Measurements from ENCODE around the gene PRKAR1B.

PRKAR1B gene

GRCh38 chr7:583410-584121, 143.5 kb downstream of the PRKAR1B start:
- no peak for DNase-seq (ENCODE audit: low read depth)
- no peaks in the 10 kb centered on the region for H3K4me1 ChIP-seq (ENCODE audit: control insufficient read depth, insufficient read depth, low read length)
- no peaks in the 10 kb centered on the region for H3K9me3 ChIP-seq (ENCODE audit: control insufficient read depth, low read length)
- H3K36me3 ChIP-seq (ENCODE audit: control insufficient read depth, insufficient read depth, low read length, severe bottlenecking): no peaks in the 10 kb centered on the region
- H3K4me3 ChIP-seq (ENCODE audit: low read length): no peak overlapping the region
- H3K9ac ChIP-seq (ENCODE audit: low read length): no peak overlapping the region
- no peaks in the 10 kb centered on the region for H3K27me3 ChIP-seq (replicated peaks; ENCODE audit: control insufficient read depth, insufficient read depth, low read length)

- no peak overlapping the region for H3K9ac ChIP-seq (ENCODE audit: low read length)
- DNase-seq (ENCODE audit: low read depth): no peak
- no peaks in the 10 kb centered on the region for H3K9me3 ChIP-seq (ENCODE audit: control insufficient read depth, low read length)
- H3K4me1 ChIP-seq (ENCODE audit: control insufficient read depth, insufficient read depth, low read length): no peaks in the 10 kb centered on the region
- no peaks in the 10 kb centered on the region for H3K27me3 ChIP-seq (replicated peaks; ENCODE audit: control insufficient read depth, insufficient read depth, low read length)
- H3K36me3 ChIP-seq (ENCODE audit: control insufficient read depth, insufficient read depth, low read length, severe bottlenecking): no peaks in the 10 kb centered on the region
- H3K4me3 ChIP-seq (ENCODE audit: low read length): no peak overlapping the region
These were observed 144.2 kb downstream of the PRKAR1B start for GRCh38 chr7:582931-583330.

DNA sequence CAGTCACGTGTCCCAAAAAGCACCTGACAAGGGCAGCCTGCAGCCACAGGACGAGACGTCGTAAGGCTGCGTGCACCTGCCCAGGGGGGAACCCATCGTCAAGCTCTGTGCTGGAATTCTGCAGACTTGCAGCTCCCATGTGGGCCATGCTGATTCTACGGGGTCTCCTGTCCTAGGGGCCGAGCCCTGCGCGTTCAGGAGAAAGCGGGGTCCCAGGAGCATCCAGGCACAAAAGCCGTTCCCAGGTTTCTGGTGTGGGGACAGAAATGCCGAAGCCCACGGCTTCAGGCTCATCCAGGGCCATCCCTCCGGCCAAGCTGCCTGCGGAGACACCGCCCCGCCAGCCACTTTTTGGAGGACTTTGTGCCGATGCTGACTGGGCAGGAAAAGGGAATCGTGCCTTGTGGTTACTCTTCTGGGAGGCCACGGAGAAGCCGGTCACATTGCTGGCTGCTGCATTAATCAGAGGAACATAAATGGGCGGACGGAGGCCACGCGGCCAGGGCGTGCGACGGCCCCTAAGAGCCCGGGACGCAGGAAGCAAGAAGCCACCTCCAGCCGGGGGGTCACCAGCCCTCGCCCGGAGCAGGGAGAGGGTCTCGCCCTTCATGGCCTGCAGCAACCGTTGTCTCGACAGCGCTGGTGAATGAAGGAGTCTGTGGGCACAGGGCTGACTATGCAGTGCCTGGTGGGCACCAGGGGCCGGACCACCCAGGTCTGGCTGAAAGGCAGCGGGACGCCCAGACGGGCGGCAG, 144.8 kb downstream of the PRKAR1B start:
- Histone ChIP-seq H3K36me3 (ENCODE audit: control insufficient read depth, insufficient read depth, low read length, severe bottlenecking) (no peaks in the 10 kb centered on the region), H3K27me3 (replicated peaks; ENCODE audit: control insufficient read depth, insufficient read depth, low read length) (no peaks in the 10 kb centered on the region), H3K4me1 (ENCODE audit: control insufficient read depth, insufficient read depth, low read length) (no peaks in the 10 kb centered on the region), H3K9ac (ENCODE audit: low read length) (no peak overlapping the region), H3K9me3 (ENCODE audit: control insufficient read depth, low read length) (no peaks in the 10 kb centered on the region), H3K4me3 (ENCODE audit: low read length) (no peak overlapping the region)
- DNase-seq (ENCODE audit: low read depth): no peak

GRCh38 chr7:578386-578785, 148.7 kb downstream of the PRKAR1B start:
- H3K4me1 ChIP-seq (ENCODE audit: control insufficient read depth, insufficient read depth, low read length): no peaks in the 10 kb centered on the region

DNA sequence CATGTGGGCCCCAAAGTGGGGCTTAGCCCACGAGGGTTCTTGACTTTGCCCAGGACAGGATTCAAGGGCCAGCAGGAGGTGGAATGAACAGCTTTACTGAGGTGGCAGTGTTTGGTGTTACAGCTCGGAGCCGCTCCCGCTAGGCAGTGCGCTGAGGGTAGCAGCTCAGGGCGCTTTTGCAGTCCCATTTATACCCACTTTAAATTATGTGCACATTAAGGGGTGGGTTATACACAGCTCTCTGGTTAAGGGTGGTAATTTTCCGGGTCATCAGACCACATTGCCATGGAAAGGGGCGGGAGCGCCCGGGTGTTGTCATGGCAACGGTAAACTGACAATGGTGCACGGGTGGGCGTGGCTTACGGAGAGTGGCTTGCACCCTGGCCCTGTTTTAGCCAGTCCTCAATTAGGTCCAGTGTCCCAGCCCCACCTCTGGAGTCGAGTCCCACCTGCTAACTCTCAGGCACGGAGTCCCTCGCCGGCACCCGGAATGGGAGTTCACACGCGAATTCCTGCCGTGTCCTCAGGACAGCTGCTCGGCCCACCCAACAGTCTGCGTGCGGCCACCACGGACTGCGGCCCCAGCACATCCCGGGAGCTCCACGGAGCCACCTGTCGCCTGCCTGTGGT, 149.2 kb downstream of the PRKAR1B start:
- no peak for DNase-seq (ENCODE audit: low read depth)
- Histone ChIP-seq H3K4me1 (ENCODE audit: control insufficient read depth, insufficient read depth, low read length) (no peaks in the 10 kb centered on the region), H3K9me3 (ENCODE audit: control insufficient read depth, low read length) (no peaks in the 10 kb centered on the region), H3K4me3 (ENCODE audit: low read length) (no peak overlapping the region), H3K36me3 (ENCODE audit: control insufficient read depth, insufficient read depth, low read length, severe bottlenecking) (no peaks in the 10 kb centered on the region), H3K9ac (ENCODE audit: low read length) (no peak overlapping the region), H3K27me3 (replicated peaks; ENCODE audit: control insufficient read depth, insufficient read depth, low read length) (no peaks in the 10 kb centered on the region)

More at GRCh38 chr7:578386-578785, 148.7 kb downstream of the PRKAR1B start:
- Histone ChIP-seq H3K27me3 (replicated peaks; ENCODE audit: control insufficient read depth, insufficient read depth, low read length) (no peaks in the 10 kb centered on the region), H3K36me3 (ENCODE audit: control insufficient read depth, insufficient read depth, low read length, severe bottlenecking) (no peaks in the 10 kb centered on the region), H3K9me3 (ENCODE audit: control insufficient read depth, low read length) (no peaks in the 10 kb centered on the region), H3K4me3 (ENCODE audit: low read length) (no peak overlapping the region), H3K9ac (ENCODE audit: low read length) (no peak overlapping the region)
- DNase-seq (ENCODE audit: low read depth): no peak

- no peak for DNase-seq (ENCODE audit: low read depth)
- H3K36me3 ChIP-seq (ENCODE audit: control insufficient read depth, insufficient read depth, low read length, severe bottlenecking): no peaks in the 10 kb centered on the region
- no peaks in the 10 kb centered on the region for H3K27me3 ChIP-seq (replicated peaks; ENCODE audit: control insufficient read depth, insufficient read depth, low read length)
- H3K4me1 ChIP-seq (ENCODE audit: control insufficient read depth, insufficient read depth, low read length): no peaks in the 10 kb centered on the region
- no peak overlapping the region for H3K4me3 ChIP-seq (ENCODE audit: low read length)
- H3K9me3 ChIP-seq (ENCODE audit: control insufficient read depth, low read length): no peaks in the 10 kb centered on the region
- no peak overlapping the region for H3K9ac ChIP-seq (ENCODE audit: low read length)
These were observed 149.8 kb downstream of the PRKAR1B start for GRCh38 chr7:577278-577665.

GRCh38 chr7:576524-577277, 150.4 kb downstream of the PRKAR1B start:
- no peak overlapping the region for H3K9ac ChIP-seq (ENCODE audit: low read length)
- H3K9me3 ChIP-seq (ENCODE audit: control insufficient read depth, low read length): no peaks in the 10 kb centered on the region
- no peaks in the 10 kb centered on the region for H3K4me1 ChIP-seq (ENCODE audit: control insufficient read depth, insufficient read depth, low read length)
- no peak overlapping the region for H3K4me3 ChIP-seq (ENCODE audit: low read length)
- no peak for DNase-seq (ENCODE audit: low read depth)
- no peaks in the 10 kb centered on the region for H3K36me3 ChIP-seq (ENCODE audit: control insufficient read depth, insufficient read depth, low read length, severe bottlenecking)
- no peaks in the 10 kb centered on the region for H3K27me3 ChIP-seq (replicated peaks; ENCODE audit: control insufficient read depth, insufficient read depth, low read length)

DNA sequence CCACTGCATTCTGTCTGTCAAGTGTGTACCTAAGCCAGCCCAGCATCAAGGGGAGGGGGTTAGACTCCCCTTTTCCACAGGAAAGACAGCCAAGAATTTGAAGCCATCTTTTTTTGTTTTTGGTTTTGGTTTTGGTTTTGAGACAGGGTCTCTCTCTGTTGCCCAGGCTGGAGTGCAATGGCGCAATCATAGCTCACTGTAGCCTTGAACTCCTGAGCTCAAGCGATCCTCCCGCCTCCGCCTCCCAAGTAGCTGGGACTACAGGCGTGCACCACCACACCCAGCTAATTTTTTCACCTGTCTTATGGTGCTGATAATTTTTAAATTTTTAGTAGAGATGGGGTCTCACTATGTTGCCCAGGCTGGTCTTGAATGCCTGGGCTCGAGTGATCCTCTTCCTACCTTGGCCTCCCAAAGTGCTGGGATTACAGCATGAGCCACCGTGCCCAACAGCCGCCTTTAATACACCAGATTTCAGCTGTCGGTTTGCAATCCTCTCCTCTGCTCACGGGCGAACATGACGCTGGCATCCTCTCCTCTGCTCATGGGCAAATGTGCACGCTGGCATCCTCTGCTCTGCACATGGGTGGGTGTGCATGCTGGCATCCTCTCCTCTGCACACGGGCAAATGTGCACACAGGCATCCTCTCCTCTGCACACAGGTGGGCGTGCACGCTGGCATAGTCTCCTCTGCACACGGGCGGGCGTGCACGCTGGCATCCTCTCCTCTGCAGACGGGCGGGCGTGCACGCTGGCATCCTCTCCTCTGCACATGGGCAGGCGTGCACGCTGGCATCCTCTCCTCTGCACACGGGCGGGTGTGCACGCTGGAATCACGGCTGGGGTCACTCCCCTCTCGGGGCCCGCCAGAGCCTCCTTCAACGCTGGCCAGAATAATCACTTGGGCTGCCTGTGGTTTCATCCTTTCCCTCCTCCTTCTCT, 151.4 kb downstream of the PRKAR1B start:
- Histone ChIP-seq H3K27me3 (replicated peaks; ENCODE audit: control insufficient read depth, insufficient read depth, low read length) (no peaks in the 10 kb centered on the region), H3K4me1 (ENCODE audit: control insufficient read depth, insufficient read depth, low read length) (no peaks in the 10 kb centered on the region), H3K36me3 (ENCODE audit: control insufficient read depth, insufficient read depth, low read length, severe bottlenecking) (no peaks in the 10 kb centered on the region), H3K4me3 (ENCODE audit: low read length) (no peak overlapping the region), H3K9ac (ENCODE audit: low read length) (no peak overlapping the region), H3K9me3 (ENCODE audit: control insufficient read depth, low read length) (no peaks in the 10 kb centered on the region)
- DNase-seq (ENCODE audit: low read depth): no peak

- Histone ChIP-seq H3K4me3 (ENCODE audit: low read length) (no peak overlapping the region), H3K9ac (ENCODE audit: low read length) (no peak overlapping the region)
- no peak for DNase-seq (ENCODE audit: low read depth)
These were observed 152.3 kb downstream of the PRKAR1B start for GRCh38 chr7:574661-575395.

DNA sequence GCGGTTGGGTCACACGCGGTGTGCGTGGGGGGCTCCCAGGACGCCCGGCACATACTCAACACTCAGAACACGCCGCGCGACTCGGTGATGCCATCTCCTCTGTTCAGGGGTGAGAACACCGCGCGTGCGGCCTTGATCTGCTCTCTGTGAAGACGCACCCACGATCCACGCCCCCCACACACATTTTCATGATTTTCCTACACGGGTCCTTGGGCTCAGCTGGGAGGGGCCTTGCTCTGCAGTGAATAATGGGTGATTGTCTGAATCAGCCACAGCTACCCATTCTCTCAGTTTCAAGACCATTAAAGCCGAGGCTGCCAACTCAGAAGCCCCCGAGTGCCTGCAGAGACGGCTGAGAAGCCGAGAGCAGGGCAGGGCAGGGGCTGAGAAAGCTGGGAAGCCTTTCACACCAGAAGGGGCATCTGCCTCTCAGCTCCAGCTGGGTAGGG, 153.1 kb downstream of the PRKAR1B start:
- Histone ChIP-seq H3K9me3 (ENCODE audit: control insufficient read depth, low read length) (no peaks in the 10 kb centered on the region), H3K27me3 (replicated peaks; ENCODE audit: control insufficient read depth, insufficient read depth, low read length) (no peaks in the 10 kb centered on the region), H3K36me3 (ENCODE audit: control insufficient read depth, insufficient read depth, low read length, severe bottlenecking) (no peaks in the 10 kb centered on the region), H3K4me3 (ENCODE audit: low read length) (no peak overlapping the region), H3K4me1 (ENCODE audit: control insufficient read depth, insufficient read depth, low read length) (no peaks in the 10 kb centered on the region), H3K9ac (ENCODE audit: low read length) (no peak overlapping the region)
- DNase-seq (ENCODE audit: low read depth): no peak

More at GRCh38 chr7:574661-575395, 152.3 kb downstream of the PRKAR1B start:
- no peaks in the 10 kb centered on the region for H3K36me3 ChIP-seq (ENCODE audit: control insufficient read depth, insufficient read depth, low read length, severe bottlenecking)
- H3K27me3 ChIP-seq (replicated peaks; ENCODE audit: control insufficient read depth, insufficient read depth, low read length): no peaks in the 10 kb centered on the region
- H3K9me3 ChIP-seq (ENCODE audit: control insufficient read depth, low read length): no peaks in the 10 kb centered on the region
- no peaks in the 10 kb centered on the region for H3K4me1 ChIP-seq (ENCODE audit: control insufficient read depth, insufficient read depth, low read length)

Data from adipocyte (in vitro differentiated cells).